HG02840 (cell line): ENCODE results near the gene TNRC6C.
"Not testable (repeated sequence)": the region's sequence is repeated elsewhere in the genome, so short reads cannot be mapped to it uniquely, and the experiment has no call there.

Experiments used
- ATAC-seq: cut with Tn5 transposase; IDR thresholded peaks from one replicate; pipeline ENCODE4 v1.9.1; 2021; ENCODE audit warnings: mild to moderate bottlenecking, moderate library complexity, moderate number of reproducible peaks; ENCODE audit not compliant: unreplicated experiment, low FRiP score

TNRC6C gene

DNA sequence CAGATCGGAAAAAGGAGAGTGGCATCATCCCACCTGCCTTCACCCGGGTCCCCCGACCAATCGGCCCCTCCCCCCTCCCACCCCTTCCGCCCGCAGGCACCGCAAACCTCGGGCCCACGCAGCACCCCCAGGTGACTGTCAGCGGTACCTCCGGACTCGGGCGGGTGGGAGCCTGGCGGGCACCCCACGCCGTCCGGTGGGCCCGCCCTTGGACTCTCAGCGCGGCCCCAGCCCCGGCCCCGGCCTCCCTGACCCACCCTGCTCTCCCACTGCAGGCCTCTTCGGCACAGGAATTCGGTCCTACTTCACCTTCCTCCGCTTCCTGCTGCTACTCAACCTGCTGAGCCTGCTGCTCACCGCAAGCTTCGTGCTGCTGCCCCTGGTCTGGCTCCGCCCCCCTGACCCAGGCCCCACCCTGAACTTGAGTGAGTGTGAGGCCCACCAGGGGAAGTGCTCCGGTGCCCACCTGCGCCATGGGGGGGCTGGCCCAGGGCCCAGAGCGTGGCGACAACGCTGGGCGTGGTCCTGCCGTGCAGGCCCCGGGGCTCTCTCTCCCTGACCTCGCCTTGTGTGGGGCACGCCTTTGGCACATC is 173.7 kb downstream of the TNRC6C start:
- no peak for ATAC-seq

DNA sequence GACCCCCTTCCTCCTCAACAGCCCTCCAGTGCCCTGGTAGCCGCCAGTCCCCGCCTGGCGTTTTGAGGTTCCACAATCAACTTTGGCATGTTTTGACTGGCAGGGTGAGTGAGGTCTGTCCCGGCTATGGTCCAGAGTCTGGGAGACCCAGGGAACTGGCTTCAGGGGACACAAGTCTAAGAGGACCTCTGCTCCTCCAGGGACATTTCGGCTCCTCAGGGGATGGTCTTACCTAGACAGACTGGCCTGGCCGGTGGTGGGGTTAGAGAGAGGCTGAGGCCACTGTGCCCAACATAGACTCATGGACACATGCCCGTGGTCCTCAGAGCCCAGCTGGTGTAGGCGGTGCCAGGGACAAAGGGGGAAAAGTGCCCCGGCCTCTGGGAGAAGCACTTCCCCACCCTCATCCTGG is 174.3 kb downstream of the TNRC6C start:
- ATAC-seq: no peak

DNA sequence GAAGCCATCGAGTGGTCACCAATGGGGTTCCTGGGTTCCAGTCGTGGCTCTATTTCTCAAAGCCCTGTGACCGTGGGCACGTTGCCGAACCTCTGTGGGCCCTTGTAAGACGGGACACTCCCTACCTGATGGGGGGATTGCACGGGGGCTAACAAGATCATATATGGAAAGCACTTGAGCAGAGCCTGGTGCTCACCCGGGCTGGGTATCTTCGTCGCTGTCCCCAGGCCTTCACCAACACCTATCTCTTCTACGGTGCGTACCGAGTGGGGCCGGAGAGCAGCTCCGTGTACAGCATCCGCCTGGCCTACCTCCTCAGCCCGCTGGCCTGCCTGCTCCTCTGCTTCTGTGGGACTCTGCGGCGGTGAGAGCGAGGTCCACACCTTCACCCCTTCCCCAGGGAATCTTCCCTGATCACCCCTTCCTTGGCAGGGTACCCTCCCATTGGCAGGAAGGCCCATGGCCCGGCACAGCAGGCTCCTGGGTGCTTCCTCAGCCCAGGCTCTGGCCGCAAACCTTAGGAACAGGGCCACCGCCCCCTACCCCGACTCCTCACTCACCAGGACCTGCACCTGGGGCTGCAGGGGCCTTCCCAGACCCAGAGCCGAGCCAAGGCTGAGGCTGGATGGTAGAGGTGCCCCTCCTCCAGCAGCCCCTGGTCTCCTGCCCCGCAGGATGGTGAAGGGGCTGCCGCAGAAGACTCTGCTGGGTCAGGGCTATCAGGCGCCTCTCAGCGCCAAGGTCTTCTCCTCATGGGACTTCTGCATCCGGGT is 174.9 kb downstream of the TNRC6C start:
- ATAC-seq: no peak

DNA sequence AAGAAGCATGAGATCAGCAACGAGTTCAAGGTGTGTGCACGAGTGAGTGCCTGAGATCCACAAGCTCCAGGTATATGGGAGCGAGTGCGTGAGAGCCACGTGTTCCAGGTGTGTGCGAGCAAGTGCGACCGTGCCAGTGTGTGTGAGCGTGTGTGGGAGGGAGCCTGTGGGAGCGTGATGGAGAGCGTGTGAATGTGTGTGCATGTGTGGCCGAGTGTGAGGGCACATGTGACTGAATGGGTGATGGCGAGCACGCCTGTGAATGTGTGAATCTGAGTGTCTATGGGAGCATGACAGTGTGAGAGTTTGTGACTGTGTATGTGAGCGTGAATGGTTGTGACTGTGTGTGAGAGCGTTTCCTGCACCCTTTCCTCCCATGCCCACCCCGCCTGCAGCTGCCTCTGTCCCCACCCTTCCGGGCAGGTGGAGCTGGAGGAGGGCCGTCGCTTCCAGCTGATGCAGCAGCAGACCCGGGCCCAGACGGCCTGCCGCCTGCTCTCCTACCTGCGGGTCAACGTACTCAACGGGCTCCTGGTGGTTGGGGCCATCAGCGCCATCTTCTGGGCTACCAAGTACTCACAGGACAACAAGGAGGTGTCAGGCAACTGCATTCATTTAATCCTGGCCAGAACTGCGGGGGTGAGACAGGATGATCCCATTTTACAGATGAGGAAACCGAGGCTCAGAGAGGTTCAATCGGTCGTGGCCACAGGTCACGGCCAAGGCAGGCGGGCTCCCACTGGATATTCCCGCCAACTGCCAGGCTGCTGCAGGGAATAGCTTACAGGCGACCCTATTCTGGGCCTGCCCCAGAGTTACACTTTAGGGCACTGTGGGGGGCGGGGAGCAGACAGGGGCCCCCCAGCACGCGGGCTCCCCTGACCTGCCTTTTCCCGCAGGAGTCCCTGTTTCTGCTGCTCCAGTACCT is 175.7 kb downstream of the TNRC6C start:
- ATAC-seq: no peak

DNA sequence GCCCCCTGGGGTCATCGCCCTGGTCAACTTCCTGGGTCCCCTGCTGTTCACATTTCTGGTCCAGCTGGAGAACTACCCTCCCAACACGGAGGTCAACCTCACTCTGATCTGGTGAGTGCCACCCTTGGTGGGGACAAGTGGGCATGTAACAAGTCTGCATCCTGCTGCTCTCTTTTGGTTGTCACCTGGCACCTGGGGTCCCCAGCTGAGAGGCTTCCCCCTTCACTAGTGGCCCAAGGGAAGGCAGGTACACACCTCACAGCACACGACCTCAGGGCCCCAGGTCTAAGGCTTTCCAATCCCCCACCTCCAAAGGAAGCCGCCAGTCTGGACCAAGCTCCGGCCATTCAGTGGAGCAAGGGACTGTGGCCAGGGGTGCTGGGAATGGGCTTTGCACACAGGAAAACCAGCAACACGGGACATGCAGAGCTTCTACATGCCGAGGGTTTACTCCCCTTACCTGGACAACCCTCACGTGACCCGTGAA is 176.4 kb downstream of the TNRC6C start:
- no peak for ATAC-seq

DNA sequence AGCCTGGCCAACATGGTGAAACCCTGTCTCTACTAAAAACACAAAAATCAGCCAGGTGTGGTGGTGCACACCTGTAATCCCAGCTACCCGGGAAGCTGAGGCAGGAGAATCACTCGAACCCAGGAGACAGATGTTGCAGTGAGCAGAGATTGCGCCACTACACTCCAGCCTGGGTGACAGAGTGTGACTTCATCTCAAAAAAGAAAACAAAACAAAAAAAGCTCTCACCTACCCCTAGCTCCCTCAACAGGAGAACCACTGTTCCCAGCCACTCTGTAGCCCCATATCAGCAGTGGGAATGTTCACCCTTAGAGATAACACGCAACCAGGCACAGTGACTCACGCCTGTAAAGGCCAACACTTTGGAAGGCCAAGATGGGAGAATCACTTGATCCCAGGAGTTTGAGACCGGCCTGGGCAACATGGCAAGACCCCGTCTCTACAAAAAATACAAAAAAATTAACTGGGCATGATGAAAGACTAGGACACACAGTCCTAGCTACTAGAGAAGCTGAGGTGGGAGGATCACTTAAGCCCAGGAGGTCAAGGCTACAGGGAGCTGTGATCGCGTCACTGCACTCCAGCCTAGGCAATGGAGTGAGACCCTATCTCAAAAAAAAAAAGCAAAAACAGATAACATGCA is 177.5 kb downstream of the TNRC6C start:
- ATAC-seq: no peak

DNA sequence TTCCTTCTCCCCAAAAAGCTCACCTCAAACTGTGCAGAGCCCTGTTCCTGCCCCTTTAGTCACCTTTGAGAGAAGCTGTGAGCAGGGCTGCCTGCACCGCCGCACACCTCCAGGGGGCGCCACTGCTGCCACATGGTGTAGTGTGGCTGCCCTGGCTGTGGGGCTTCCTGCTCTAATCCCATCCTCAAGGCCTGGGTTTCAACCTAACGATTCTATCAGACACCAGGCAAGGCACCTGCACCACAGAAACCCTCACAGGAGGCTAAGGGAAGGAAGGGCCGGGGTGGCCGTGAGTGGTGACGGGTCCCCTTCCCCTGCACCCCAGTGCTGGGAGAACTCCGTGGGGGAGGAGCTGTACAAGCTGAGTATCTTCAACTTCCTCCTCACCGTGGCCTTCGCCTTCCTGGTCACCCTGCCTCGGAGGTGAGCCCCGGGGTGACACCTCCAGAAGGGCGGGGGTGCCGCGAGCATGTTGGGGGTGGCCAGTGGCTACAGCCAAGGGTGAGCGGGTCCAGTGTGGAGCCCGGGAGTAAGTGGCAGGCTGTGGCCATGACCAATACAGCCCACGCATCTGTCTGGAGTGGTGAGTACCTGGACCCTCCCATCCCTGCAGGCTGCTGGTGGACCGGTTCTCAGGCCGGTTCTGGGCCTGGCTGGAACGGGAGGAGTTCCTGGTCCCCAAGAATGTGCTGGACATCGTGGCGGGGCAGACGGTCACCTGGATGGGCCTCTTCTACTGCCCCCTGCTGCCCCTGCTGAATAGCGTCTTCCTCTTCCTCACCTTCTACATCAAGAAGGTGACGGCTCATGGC is 179.1 kb downstream of the TNRC6C start:
- ATAC-seq: no peak

DNA sequence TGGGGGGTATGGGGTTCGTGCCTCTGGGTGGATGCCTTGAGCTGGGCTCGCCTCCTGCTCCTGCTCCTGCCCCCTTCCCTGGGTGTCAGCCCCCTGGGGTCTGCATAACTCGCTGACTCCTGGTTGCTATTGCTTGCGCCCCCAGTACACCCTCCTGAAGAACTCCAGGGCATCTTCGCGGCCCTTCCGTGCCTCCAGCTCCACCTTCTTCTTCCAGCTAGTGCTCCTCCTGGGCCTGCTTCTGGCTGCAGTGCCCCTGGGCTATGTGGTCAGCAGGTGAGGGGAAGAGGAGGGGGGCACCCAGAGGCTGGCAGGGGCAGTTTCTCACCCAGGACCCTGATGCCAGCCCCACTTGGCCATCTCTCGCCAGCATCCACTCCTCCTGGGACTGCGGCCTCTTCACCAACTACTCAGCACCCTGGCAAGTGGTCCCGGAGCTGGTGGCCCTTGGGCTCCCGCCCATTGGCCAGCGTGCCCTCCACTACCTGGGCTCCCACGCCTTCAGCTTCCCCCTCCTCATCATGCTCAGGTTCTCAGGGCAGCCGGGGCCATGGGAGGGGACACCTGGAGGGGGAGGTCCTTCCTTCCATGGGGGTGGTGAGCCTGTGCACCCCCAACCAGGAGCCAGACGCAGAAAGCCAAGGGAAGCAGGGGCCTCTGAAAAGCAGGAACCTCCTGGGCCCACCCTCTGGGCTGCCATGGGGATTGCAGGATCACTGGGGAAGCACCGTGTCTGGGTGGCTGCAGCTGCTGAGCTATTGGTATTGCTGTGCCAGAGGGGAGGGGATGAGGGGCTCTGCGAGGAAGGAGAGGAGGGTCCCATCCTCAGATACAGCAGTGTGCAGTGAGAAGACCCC is 179.9 kb downstream of the TNRC6C start:
- no peak for ATAC-seq

DNA sequence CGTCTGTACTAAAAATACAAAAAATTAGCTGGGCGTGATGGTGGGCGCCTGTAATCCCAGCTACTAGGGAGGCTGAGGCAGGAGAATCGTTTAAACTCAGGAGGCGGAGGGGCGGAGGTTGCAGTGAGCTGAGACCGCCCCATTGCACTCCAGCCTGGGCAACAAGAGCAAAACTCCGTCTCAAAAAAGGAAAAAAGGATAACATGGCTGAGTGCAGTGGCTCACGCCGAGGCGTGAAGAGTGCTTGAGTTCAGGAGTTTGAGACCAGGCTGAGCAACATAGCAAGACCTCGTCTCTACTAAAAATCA is 181.3 kb downstream of the TNRC6C start:
- not testable (repeated sequence) for ATAC-seq

DNA sequence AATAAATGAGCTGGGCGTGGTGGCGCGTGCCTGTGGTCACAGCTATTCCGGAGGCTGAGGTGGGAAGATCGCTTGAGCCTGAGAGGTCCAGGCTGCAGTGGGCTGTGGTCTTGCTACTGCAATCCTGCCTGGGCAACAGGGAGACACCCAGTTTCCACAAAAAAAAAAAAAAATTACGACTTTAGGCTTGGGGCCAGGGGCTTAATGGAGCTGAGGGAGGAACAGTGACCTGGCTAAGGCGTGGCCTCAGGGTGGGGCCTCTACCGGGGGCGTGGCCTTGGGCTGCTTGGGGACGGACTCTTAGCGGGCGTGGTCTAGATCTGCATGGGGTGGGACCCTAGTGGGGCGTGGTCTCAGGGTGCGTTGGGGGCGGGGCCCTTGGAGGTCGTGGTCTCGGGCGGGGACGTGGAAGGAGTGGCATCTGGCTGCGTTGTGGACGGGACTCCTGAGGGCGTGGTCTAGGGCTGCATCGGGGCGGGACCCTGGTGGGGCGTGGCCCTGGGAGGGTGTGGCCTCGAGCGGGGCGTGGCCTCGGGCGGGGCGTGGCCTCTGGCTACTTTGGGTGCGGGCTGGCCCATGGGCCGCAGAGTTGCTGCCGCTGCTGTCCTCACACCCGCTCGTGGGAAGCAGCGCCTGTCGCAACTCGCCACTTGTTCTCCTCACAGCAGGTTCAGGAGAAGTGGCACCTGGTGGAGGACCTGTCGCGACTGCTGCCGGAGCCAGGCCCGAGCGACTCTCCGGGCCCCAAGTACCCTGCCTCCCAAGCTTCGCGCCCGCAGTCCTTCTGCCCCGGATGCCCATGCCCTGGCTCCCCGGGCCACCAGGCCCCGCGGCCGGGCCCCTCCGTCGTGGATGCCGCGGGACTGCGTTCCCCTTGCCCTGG is 181.9 kb downstream of the TNRC6C start:
- peak; percentile 70 for ATAC-seq

DNA sequence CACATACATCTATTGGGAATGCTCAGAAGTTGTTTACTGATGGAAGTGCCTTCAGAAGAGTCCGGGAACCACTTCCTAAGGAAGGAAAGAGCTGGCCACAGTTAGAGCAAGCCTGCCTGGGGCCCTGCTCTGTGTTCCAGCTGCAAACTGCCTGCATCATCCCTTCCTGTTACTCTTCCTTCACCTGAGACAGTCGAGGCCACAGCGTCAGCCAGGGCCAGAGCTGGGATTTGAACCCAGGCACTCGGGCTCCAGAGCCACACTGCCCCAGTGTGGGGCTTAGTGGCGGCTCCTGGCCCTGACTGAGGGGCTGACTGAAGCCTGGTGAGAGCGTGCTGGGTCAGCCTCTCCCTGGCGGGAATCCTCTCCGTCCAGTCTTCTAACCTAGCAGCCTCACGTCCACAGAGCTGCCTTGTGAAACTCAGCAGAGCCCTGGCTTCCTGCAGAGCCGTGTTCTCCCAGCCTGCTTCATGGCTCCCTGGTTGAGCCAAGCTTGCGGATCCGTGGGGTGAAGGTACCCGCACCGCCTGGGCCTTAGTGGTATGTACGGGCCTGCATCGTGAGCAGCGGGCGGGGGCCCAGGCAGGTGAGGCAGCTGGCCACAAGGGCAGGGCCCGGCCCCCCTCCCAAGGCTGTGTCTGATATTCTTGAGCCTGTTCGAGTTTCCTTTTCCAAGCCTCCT is 183.1 kb downstream of the TNRC6C start:
- no peak for ATAC-seq

DNA sequence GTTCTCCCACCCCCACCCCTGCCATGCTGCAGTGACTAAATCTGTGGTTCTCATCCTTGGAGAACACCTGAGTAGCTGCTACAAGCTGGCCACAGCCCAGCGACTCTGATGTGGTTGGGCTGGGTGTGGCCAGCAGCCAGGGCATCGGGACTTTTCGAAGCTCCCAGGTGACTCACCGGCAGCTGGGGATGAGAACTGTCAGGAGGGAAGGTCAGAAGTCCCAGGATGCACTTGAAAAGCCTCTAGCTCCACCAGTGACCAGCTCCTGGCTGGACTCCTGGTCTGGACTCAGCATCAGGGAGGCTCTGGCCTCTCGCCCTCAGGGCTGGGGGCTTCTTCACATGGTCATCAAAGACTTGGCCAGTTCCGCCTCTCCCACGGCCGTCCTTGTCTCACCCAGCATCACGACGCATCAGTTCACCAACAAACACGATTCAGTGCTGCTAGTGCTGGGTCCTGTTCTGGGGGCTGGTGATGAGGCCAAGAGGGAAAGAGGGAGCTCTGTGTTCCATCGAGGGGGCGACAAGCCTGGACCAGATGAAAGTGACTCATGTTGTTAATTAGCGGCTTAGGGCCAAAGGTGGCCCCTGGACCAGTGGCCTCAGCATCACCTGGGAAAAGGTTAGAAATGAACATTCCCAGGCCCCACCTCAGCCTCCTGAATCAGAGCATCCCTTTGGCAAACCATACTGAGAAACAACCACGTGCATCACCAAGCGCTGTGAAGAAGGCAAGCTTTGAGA is 183.8 kb downstream of the TNRC6C start:
- ATAC-seq: no peak

DNA sequence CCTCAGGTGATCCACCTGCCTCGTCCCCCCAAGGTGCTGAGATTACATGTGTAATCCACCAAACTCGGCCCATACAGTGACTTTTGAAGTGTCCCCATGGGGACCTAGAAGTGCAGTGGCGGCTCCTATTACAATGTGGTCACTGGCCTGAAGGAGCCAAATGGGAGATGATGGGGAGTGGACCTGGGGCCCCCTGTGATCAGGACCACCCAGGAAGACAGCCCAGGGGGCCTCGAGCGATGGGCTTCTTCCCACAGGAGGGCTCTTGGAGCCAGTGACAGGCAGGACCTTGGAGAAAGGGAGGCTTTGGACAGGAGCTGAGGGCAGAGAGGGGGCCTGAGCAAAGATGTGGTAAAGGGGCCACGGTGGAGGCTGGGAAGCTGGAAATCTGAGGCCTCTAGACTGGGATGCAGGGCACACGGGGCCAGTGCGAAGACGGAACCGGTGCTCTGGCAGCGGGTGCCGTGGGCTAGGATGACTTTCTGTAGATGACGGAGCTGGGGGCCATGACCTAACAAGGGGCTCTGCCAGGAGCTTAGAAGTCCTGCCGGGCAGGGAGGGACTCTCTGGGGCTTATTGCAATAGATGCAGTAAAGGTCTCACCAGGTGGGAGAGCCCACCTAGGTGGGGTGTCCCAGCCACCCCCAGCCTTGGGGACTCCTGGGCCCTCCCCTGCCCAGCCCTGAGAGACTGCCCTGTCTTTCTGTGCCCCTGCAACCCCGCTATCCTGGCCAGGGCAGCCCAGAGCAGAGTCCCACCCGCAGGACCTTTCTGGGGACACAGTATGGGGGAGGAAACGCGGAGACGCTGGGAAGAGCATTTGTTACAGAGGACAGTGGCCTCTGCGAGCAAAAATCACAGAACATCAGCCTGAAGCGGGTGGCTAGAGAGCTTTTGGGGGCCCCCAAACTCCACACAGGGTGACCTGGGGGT is 185.0 kb downstream of the TNRC6C start:
- no peak for ATAC-seq

DNA sequence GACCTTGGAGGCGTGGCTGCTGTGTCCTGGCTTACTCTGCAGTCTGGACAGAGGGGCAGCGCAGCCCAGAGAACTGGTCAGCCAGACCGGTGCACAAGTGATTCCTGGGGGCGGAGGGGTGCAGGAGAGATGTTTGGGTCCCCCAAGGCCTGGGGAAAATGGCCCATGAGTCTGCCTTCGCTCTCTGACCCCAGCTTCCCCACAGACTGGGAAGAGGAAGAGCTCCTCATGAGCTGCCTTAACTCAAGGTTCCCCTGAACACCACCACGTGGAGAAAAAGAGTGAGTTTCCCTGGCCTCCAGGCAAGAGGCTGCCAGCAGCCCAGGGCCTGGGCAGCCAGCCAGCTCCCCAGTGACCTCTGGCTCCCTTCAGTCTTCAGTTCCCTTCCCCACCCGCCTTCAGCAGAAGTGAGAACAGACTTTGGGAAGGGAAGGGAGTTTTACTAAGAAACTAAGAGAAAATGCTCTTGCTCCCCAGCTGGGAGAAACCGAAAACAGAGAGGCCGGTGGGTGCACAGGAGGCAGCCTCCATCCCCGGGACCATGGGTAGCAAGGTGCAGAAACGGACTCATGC is 185.7 kb downstream of the TNRC6C start:
- ATAC-seq: no peak
